Esophagus squamous epithelium (tissue), 5 donors: ENCODE data around the gene GLI2. TPM values are rescaled to one million over a fixed set of nuclear protein-coding genes. Genes with fewer than 3 reads are reported as not detected.

ENCODE experiments used
- DNase-seq: peaks from one replicate; lab custom pipeline; 2025; lab: John Stamatoyannopoulos, UW
- H3K27ac ChIP-seq, 4 donors: fragments of 200-600 bp; sonication (generic); one replicate each; pipeline ENCODE4 v1.5.1; 2016 to 2019; ENCODE audit warnings: mild to moderate bottlenecking in 1 of 4
- H3K27me3 ChIP-seq, 4 donors: fragments of 200-600 bp; sonication (generic); 1 replicate in 3 of 4; 2 replicates in 1 of 4; pipeline versions ENCODE4 v1.5.1 to v1.6.0; 2017 to 2021; ENCODE audit warnings: antibody characterized with exemption in 1 of 4
- H3K36me3 ChIP-seq, 3 donors: fragments of 200-600 bp; sonication (generic); one replicate each; pipeline ENCODE4 v1.5.1; 2016 to 2019
- H3K4me1 ChIP-seq, 3 donors: fragments of 200-600 bp; sonication (generic); one replicate each; pipeline ENCODE4 v1.5.1; 2017 to 2019
- H3K4me3 ChIP-seq, 4 donors: fragments of 200-600 bp; sonication (generic); 1 replicate in 3 of 4; 2 replicates in 1 of 4; pipeline ENCODE4 v1.5.1; 2016 to 2019; ENCODE audit warnings: mild to moderate bottlenecking in 2 of 4, moderate library complexity in 1 of 4
- H3K9me3 ChIP-seq, 3 donors: fragments of 200-600 bp; sonication (generic); one replicate each; pipeline ENCODE4 v1.5.1; 2016 to 2019
- POLR2A ChIP-seq, 4 donors: fragments of 450-650 bp; IDR thresholded peaks; one replicate each; pipeline ENCODE4 v1.6.1; 2017; ENCODE audit warnings: antibody characterized with exemption in 4 of 4, mild to moderate bottlenecking in 4 of 4, moderate library complexity in 3 of 4
- WGBS, 2 donors: methylation state at CpG; one replicate each; pipeline ENCODE4 v1.1.5; 2018; 5-methylcytosine and 5-hydroxymethylcytosine counted together
- intact Hi-C: fragments of 100-400 bp; cut with DNase I; formaldehyde crosslinking; loops from one replicate; pipeline ENCODE4 v1.15.0; 2022
- total RNA-seq, 4 donors: library from RNA; depleted of rRNA; stranded (reverse); fragments of >200 nt; gene quantifications; one replicate each; pipeline ENCODE4 v1.1.0, GENCODE V29; 2016
- TF ChIP-seq, protein P1 (sequence below), 6 experiments: fragments of 450-650 bp in 4 of 6; fragments of 200-600 bp in 2 of 6; sonication (generic) in 2 of 6; IDR thresholded peaks; one replicate each; pipeline ENCODE4 v1.5.1; 2016 to 2019; ENCODE audit warnings: antibody characterized with exemption in 6 of 6, mild to moderate bottlenecking in 4 of 6, moderate library complexity in 4 of 6
- donor health status: DM: yes; HTN: yes; CAD: no.

Gene GLI2
- total RNA-seq, 4 donors from 2014 or later = 1.1 to 2.7 (median 1.9) TPM

DNA sequence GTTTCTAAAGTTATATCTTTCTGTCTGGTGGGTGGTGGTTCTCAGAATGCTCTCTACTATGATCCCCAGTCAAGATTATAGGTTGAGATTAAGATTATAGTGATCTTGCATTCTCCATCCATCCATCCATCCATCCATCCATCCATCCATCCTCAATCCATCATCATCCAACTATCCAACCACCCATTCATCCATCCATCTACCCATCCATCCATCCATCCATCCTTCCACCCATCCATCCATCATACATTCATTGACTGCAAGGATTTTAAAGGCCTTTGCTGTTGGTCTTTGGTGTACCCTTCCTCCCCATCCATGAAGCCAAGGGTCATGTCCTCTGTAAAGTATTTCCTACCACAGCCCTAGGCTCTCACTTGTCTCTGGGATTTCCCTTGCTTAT, 13.1 kb downstream of the GLI2 start:
- Histone ChIP-seq H3K36me3 (no peaks in the 10 kb centered on the region), H3K4me3 (no peak overlapping the region), H3K4me1 (no peaks in the 10 kb centered on the region), H3K9me3 (no peaks in the 10 kb centered on the region), H3K27me3 (peaks cover 0 to 26% (median 0%) of the 10 kb centered on the region in 4 donors), H3K27ac (no peak overlapping the region)
- no peak for DNase-seq
- TF ChIP-seq, protein P1, sequence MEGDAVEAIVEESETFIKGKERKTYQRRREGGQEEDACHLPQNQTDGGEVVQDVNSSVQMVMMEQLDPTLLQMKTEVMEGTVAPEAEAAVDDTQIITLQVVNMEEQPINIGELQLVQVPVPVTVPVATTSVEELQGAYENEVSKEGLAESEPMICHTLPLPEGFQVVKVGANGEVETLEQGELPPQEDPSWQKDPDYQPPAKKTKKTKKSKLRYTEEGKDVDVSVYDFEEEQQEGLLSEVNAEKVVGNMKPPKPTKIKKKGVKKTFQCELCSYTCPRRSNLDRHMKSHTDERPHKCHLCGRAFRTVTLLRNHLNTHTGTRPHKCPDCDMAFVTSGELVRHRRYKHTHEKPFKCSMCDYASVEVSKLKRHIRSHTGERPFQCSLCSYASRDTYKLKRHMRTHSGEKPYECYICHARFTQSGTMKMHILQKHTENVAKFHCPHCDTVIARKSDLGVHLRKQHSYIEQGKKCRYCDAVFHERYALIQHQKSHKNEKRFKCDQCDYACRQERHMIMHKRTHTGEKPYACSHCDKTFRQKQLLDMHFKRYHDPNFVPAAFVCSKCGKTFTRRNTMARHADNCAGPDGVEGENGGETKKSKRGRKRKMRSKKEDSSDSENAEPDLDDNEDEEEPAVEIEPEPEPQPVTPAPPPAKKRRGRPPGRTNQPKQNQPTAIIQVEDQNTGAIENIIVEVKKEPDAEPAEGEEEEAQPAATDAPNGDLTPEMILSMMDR (IDR thresholded peaks at IDR 0.05) = no peak
- no peak for TF ChIP-seq POLR2A (IDR thresholded peaks at IDR 0.05)
- intact Hi-C loops = no loop called here

DNA sequence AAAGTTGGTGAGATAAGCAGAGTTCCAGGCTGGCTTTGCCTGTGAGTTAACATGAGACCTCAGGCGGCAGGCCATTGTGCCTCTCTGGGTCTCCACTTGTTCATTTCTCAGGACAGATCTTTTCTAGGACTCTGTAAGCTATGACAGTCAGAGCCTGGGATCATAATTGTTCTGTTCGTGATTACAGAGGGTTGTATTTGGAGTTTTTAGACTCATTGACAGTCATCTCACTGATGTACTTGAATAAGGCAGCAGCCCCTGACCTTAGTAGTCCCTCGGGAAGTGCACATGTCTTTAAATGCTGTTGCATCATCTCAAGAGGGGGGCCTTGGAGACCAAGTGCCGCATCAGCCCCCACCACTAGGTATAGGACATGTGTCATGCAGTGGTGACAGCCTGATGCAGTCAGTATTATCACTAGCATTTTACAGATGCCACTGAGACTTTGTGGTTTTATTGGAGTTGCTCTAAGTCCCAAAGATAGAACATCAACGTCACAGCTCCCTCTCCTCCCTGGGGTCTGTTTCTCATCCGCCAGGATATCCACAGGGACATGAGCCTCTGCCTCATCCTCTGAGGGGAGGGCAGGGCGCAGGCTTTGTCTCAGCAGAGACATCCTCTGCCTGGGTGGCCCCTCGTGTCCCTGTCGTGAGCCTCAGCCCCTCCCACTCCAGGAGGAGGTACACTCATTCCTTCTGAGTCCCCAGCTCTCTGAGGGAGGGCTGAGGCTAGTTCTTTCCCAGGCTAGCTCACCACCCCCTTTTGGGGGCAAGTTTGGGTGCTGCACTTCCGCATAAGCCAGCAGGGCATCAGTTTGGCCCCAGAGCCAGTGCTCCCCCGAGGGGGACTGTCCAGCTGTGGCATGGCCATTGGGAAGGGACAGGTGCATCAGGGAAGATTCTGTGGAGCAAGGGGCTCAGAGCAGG, 14.1 kb downstream of the GLI2 start:
- H3K9me3 ChIP-seq = no peaks in the 10 kb centered on the region
- H3K27ac ChIP-seq = no peak overlapping the region
- H3K4me3 ChIP-seq = no peak overlapping the region
- H3K4me1 ChIP-seq = no peaks in the 10 kb centered on the region
- peaks cover 0 to 17% (median 0%) of the 10 kb centered on the region in 4 donors for H3K27me3 ChIP-seq
- intact Hi-C loops = no loop called here
- TF ChIP-seq POLR2A (IDR thresholded peaks at IDR 0.05) = no peak
- TF ChIP-seq, protein P1 (IDR thresholded peaks at IDR 0.05) = no peak
- DNase-seq = no peak
- no peaks in the 10 kb centered on the region for H3K36me3 ChIP-seq
- WGBS, 2 donors = 63 to 80% methylated on average over 6 to 7 of the region's 11 CpGs

- H3K27ac ChIP-seq = no peak overlapping the region
- H3K36me3 ChIP-seq = no peaks in the 10 kb centered on the region
- intact Hi-C loops = no loop called here
- 73 to 74% methylated on average over 9 to 11 of the region's 13 CpGs for WGBS, 2 donors
- no peaks in the 10 kb centered on the region for H3K4me1 ChIP-seq
- peaks cover 0 to 11% (median 0%) of the 10 kb centered on the region in 4 donors for H3K27me3 ChIP-seq
- H3K4me3 ChIP-seq = no peak overlapping the region
- no peak for DNase-seq
- TF ChIP-seq POLR2A (IDR thresholded peaks at IDR 0.05) = no peak
- TF ChIP-seq, protein P1 (IDR thresholded peaks at IDR 0.05) = no peak
- H3K9me3 ChIP-seq = no peaks in the 10 kb centered on the region
These were observed 15.0 kb downstream of the GLI2 start for GRCh38 chr2:120750488-120751210.

DNA sequence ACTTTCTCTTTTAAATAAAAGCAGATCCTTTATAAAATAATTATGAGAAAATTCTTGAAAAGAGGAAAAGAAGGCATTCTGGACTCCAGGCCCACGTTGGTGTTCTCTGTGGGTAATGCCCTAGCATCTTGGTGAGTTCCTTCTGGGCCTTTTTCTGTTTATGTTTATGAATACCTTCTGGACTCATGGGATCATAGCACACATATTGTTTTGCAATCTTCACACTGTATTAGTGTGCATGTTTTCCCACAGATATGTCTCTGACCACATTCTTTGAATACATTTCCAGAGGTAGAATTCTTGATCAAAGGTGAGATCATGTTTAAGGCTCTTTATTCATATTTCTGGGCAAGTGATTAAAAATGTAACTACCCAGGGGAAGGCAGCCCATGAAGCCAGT, 15.9 kb downstream of the GLI2 start:
- WGBS, 2 donors = 57 to 64% methylated on average over 1 of the region's 1 CpG
- no peak for DNase-seq
- TF ChIP-seq, protein P1 (IDR thresholded peaks at IDR 0.05) = no peak
- TF ChIP-seq POLR2A (IDR thresholded peaks at IDR 0.05) = no peak
- intact Hi-C loops = no loop called here
- H3K36me3 ChIP-seq = no peaks in the 10 kb centered on the region
- H3K9me3 ChIP-seq = no peaks in the 10 kb centered on the region
- H3K4me1 ChIP-seq = no peaks in the 10 kb centered on the region
- H3K27me3 ChIP-seq = peaks cover 0 to 6% (median 0%) of the 10 kb centered on the region in 4 donors
- H3K27ac ChIP-seq = no peak overlapping the region
- H3K4me3 ChIP-seq = no peak overlapping the region
